ENCODE results near the gene PRG2.

The PRG2 gene

DNA sequence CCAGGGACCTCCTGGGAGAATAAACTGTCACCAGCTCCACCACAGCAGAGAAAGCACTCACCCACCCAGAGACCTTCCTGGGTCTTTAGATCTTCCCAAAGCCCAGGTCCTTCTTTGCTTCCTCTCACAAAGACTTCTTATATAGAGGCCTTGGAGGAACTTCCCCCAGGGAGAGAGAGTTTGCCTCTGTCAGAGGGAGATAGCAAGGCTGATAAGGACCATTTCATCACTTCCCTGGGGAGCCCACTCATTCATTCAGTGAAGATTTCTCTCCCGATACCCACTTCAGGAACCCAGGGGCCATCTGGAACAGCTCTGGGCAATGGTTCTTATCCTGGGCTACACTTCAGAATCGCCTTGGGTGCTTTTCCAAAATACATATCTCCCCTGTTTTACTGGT, at the start of gene PRG2:
TSS of gene PRG2 (minus strand) at position 116 of the 400 bp plus-strand sequence. CDS start 706 bp downstream, outside the sequence.
- no peak for DNase-seq

GRCh38 chr11:57439786-57440185, 49.3 kb upstream of the PRG2 start:
- DNase-seq, result no peak

DNA sequence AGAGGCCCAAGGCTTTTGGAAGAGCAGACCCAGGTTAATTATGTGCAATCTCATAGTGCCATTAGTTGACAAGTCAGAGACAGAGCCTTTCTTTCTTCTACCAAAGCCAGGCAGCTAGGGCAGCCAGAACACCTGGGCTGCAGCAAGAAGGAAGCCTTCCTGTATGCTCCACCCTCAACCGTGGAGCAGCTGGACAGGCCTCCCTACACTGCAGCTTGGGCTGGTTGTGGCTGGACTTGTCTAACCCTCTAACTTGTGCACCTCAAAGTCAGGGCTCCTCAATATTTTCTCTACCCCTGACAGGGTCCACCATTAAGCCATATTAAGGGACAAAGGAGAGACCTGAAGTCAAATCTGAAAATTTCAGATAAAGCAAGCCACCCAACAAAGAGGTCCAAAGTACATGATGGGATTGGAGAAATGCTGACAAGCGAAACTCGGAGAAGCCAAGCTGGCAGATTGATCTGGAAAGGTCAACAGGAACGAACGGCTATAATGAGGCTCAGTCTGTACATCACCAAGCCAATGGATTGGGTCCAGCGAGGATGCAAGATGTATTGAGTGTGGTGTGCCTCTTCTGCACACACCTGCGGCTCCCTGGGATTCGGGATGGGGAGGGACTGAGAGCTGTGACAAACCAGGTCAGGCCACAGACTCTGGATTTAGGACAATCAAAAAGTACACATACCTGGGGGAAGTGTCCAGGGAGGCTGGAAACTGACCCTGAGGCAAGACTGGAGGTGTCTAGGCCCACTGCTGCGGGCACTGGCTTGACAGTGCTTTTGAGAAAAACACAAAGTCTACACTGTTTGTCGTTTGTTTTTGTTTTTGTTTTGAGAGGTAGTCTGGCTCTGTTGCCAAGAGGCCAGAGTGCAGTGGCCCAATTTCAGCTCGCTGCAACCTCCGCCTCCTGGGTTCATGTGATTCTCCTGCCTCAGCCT, 48.2 kb upstream of the PRG2 start:
- no peak for DNase-seq

GRCh38 chr11:57436031-57436430, 45.6 kb upstream of the PRG2 start:
- no peak for DNase-seq

- no peak for DNase-seq
These were observed 44.4 kb upstream of the PRG2 start for GRCh38 chr11:57434640-57435546.

DNA sequence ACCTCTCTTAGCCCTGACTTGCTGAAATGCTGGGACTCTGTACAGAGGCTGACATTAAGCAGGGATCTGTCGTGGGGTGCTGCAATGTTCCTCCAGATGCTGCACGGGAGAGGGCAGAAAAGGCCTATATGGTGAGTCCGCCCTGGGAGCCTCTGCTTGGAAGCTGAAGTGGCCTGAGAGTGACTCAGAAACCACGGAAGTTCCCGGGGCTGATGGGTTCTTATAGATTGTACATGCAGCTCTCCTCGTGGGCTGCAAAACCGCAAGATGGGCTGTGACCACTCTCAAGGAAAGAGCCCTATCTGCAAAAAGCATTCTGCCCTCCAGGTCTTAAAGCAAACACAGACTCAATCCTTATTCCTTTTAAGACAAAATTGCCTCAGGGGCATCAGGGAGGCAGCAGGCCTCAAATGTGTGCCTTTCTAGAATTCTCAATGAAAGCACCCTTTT, 42.3 kb upstream of the PRG2 start:
- DNase-seq, result no peak

- no peak for DNase-seq
These were observed 41.7 kb upstream of the PRG2 start for GRCh38 chr11:57432149-57432561.

DNA sequence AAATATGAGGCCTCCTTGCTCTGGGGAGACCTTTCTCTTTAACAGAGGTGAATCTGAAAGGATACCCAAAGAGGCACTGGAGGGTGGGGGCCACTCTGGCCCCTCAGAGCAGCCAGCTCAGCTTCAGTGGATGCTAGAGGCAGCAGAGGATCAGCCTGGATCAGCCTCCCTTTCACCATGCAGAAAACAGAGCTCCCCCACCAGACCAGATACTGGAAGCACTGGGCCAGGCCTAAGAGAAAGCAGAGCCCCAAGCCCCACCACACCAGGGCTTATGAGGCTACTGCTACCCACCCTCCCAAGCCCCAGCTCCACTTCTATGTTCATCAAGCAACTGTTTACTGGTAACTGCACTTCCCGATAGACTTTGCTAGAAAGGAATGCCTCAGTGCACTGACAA, 40.5 kb upstream of the PRG2 start:
- DNase-seq, result no peak

DNA sequence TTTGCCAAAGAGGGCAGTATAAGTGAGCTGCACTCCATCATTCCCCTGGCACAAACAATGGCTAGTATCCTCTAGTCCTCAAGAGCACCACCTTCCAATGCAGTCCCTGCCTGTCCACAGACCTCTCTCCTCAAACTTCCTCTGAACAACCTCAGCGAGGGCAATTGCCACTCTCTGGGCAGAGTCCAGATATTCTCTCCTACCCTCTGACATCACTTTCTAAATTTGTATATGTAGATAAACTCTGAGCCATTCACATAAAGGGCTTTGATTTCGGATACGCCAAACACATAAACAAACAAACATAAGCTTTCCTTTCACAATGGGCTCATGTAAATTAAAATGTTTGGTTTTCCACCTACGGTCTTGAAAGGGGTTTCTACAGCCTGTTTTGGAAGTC, 39.5 kb upstream of the PRG2 start:
- DNase-seq, result no peak

DNA sequence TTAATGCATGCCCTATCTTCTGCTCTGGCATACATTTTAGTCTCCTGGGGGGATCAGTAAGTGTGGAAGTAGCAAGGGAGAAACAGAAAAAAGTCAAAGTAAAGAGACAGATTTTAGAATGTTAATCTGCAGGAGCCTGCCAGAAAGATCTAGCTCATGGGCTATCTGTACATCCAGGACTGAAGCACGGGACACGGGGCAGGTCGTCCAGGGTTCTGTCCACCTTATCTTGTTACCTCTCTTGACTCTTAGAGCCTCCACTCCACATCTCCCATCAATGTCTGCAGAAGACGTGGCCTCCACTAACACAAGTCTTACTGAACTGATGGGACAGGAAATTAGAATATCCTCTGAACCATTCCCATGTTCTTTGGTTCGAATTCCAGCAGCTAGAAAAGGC, 38.2 kb upstream of the PRG2 start:
- no peak for DNase-seq

- DNase-seq, result no peak
These were observed 37.3 kb upstream of the PRG2 start for GRCh38 chr11:57427727-57428082.

GRCh38 chr11:57426929-57427726, 36.7 kb upstream of the PRG2 start, which contains the start of gene SLC43A3:
Gene SLC43A3 (minus strand): TSS chr11:57427121. CDS start chr11:57426172, 949 bp downstream.
- no peak for DNase-seq

- DNase-seq, result no peak
These were observed 36.0 kb upstream of the PRG2 start for GRCh38 chr11:57426439-57426928.

DNA sequence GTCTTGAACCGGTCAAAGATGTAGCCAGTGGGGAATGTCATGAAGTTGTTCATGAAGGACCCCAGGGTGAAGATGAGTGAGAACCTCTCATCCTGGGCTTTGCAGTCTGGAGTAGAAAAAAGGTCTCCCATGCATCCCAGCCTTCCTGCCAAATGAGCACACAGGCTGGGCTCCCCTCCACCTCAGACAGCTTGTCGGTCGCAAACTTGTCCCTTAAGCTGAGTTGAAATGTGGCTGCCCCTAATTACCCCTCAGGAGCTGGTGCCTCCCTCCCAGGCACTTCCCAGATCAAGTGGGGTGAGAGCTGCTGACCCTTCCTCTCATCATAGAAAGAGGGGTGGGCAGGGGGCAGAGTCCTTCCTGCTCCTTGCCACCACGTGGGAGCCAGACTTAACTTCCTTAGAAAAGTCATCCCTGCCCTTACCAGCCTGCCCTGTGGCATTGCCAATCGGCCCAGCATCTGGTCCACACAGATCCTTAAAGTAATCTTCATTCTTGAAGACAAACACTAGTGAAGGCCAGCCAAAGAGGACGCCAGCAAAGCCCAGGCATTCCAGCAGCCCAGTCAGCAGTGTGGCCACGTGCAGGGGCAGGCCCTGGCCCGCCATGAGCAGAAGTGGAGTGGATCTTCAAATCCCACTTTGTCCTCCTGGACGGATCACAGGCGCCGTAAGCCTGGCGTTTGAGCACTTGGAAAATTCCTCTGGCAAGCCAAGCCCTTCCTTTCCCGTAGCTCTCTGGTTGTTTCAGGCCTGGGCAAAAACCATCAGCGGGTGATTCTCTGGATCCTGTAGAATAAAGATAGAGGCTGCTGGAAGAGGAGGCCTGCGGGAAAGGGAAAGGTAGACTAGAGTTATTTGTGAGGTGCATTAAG, 35.4 kb upstream of the PRG2 start:
- no peak for DNase-seq

DNA sequence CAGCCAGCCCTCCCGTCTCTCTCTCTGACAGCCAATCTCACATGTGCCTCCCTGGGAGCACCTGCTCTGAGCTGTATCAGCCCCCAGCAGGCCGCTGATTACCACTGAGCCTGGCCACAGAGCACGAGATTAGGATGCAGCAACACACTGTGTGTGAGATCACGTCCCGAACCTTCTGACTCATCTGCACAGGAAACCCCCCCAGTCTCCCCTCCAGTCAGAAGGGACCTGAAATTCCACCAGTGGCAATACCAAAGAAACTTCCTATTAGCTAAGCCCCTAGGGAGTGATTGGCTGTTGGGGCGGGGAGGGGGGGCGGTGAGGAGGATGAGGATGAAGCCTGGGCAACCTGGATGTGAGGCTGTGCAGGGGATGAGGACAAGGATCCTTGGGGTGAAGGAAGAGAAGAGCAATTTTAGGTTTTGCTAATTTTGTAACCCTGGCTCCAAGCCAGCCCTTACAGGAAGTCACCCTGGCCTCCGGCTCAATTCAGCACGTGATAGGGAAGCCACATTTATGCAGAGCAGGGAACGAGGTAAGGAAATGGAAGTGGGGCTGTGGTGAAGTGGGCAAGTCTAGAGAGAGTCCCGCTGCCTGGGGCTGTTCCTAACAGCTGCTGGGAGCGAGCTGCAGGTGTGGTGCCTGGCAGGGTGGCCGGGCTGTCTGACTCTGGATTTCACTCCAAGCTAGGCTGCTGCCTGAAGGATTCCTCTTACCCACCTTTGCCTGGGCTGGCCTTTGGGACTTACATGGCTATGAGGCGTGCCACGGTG, 34.5 kb upstream of the PRG2 start:
- DNase-seq, result no peak

DNA sequence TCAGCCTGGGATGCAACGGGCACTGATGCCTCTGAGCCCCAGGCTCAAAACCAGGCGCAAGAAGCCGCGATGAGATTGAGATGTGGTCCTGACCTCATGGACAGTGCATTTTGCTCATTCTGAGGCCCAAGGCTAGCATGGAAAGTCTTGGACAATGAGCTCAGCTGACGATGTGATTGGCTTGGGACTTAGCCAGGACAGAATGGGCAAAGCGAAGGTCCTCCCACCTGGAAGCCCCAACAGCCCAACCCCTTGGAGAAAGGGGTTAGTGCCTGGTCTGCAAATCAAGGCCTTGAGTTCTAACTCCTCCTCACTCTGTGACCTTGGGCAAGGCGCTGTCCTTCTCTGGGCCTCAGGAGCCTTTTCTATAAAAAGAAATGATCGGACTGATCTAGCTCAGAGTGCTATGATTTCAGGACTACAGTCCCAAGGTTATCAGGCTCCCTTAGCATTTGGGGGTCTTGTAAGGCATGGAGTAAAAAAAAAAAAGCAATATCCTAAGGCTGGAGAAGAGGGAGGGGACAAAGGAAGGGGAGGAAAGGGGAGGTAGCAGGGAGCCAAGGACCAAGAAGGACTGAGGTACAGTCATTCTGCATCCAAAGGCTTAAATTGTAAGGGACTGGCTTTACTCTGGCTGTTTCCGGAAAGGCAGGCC, 33.8 kb upstream of the PRG2 start:
- DNase-seq, result no peak

DNA sequence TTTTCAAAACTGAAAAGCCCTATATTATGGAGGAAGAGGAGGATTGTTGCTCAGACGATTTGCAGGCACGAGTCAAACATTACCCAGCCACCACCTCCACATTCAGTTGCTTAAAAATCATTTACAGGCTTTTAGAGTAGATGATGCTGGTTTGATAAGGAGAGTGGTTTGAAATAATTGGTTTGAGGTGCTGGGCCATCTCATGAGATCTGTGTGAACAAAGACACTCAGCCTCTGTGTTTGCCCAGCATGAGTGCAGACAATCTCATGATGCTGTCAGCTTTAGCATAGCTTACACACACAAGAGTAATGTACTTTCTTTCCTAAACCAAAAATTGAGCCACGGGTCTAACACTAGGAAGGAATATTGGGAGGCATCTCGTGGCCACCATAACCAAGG, 32.2 kb upstream of the PRG2 start:
- no peak for DNase-seq

DNA sequence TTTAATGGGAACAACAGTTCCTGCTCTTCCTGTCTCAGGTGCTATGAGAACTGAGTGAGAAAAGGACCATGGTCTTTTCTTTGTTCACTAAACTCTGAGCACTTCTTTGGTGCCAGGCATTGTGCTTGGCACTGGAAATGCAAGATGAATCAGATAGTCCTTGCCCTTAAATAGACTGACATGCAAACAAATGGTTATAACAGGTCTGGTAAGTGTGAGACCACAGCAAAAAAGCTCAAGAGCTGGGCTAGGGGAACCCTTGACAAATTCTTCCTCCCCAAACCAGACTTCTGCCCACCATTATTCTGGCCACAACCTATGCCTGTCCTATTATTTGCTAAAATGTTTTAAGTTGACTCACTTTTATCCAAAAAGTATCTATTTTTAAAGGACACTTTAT, 31.4 kb upstream of the PRG2 start:
- DNase-seq, result no peak

GRCh38 chr11:57421066-57421465, 30.6 kb upstream of the PRG2 start:
- DNase-seq, result no peak

- no peak for DNase-seq
These were observed 28.7 kb upstream of the PRG2 start for GRCh38 chr11:57419146-57419545.
